Sigmoid colon (tissue), 7 donors: ENCODE measurements around the gene ATXN1. TPM values are rescaled to one million over a fixed set of nuclear protein-coding genes. Genes with fewer than 3 reads are reported as not detected.

Source experiments
- DNase-seq: peaks from one replicate; pipeline ENCODE4 v3.0.0-alpha.2; 2019
- H3K27ac ChIP-seq, 4 donors: fragments of 200-600 bp; sonication (generic); one replicate each; pipeline ENCODE4 v1.5.1; 2016 to 2019; ENCODE audit warnings: mild to moderate bottlenecking in 1 of 4
- H3K27me3 ChIP-seq, 3 donors: fragments of 200-600 bp; sonication (generic); one replicate each; pipeline ENCODE4 v1.5.1; 2019; ENCODE audit warnings: mild to moderate bottlenecking in 1 of 3
- H3K36me3 ChIP-seq, 4 donors: fragments of 200-600 bp; sonication (generic); one replicate each; pipeline ENCODE4 v1.5.1; 2016 to 2019
- H3K4me1 ChIP-seq, 4 donors: fragments of 200-600 bp; sonication (generic); one replicate each; pipeline ENCODE4 v1.5.1; 2017 to 2019
- H3K4me3 ChIP-seq, 4 donors: fragments of 200-600 bp; sonication (generic); one replicate each; pipeline ENCODE4 v1.5.1; 2017 to 2019; ENCODE audit warnings: mild to moderate bottlenecking in 2 of 4, moderate library complexity in 1 of 4
- H3K9me3 ChIP-seq, 4 donors: fragments of 200-600 bp in 3 of 4; sonication (generic) in 3 of 4; one replicate each; pipeline versions ENCODE4 v1.5.1 to v1.6.1; 2013 to 2019
- CTCF ChIP-seq, 4 experiments: fragments of 450-650 bp in 3 of 4; fragments of 200-600 bp in 1 of 4; IDR thresholded peaks; one replicate each; pipeline ENCODE4 v1.5.1; 2016 to 2019; ENCODE audit warnings: antibody characterized with exemption in 4 of 4, mild to moderate bottlenecking in 3 of 4, moderate library complexity in 2 of 4
- EP300 ChIP-seq, 4 donors: sonication (generic); formaldehyde crosslinking; IDR thresholded peaks; one replicate each; pipeline ENCODE4 v1.6.1; 2017; ENCODE audit warnings: antibody characterized with exemption in 4 of 4
- POLR2A ChIP-seq, 2 donors: fragments of 450-650 bp; IDR thresholded peaks; one replicate each; pipeline ENCODE4 v1.6.1; 2016; ENCODE audit warnings: antibody characterized with exemption in 2 of 2, mild to moderate bottlenecking in 2 of 2, moderate library complexity in 2 of 2
- POLR2AphosphoS5 ChIP-seq, 4 donors: sonication (generic); formaldehyde crosslinking; IDR thresholded peaks; one replicate each; pipeline ENCODE4 v1.6.1; 2017; ENCODE audit warnings: antibody characterized with exemption in 4 of 4
- WGBS, 2 donors: extraction: QIAGEN DNeasy Blood & Tissue Kit; methylation state at CpG; one replicate each; pipeline ENCODE4 v1.1.7; 2013; 5-methylcytosine and 5-hydroxymethylcytosine counted together
- intact Hi-C: fragments of 100-400 bp; cut with DNase I; formaldehyde crosslinking; loops from one replicate; pipeline ENCODE4 v1.15.1; 2023
- polyA plus RNA-seq, 3 donors: library from polyadenylated mRNA; stranded (reverse); fragments of 200-250 nt; gene quantifications; one replicate each; pipeline ENCODE4 v1.2.3, GENCODE V29; 2013
- total RNA-seq, 4 donors: library from RNA; depleted of rRNA; stranded (reverse); fragments of >200 nt; gene quantifications; one replicate each; pipeline ENCODE4 v1.1.0, GENCODE V29; 2016
- donor health status: healthy with polysubstance abuse.
- donor health status: Bipolar disorder and iron deficiency.
- donor health status: healthy.

Gene ATXN1
- total and polyA plus RNA-seq, 7 donors: 4.8 to 95.3 (median 37.7) TPM

GRCh38 chr6:16670183-16670582 lies 91.1 kb downstream of the ATXN1 start:
- Histone ChIP-seq H3K27ac (peak overlapping the region in 3 of 4 donors; percentile 27 to 66 (median 37)), H3K4me1 (peaks cover 0 to 81% (median 73%) of the 10 kb centered on the region in 4 donors), H3K4me3 (no peak overlapping the region), H3K36me3 (no peaks in the 10 kb centered on the region), H3K27me3 (no peaks in the 10 kb centered on the region), H3K9me3 (no peaks in the 10 kb centered on the region)
- intact Hi-C loops: loop anchor here (5.0 kb wide), 1 partner anchor 158 kb away; no protein-coding TSS in a partner anchor
- DNase-seq: no peak
- WGBS, 2 donors: 57 to 80% methylated on average over 4 of the region's 4 CpGs
- TF ChIP-seq POLR2AphosphoS5 (IDR thresholded peaks at IDR 0.05): no peak
- TF ChIP-seq CTCF (IDR thresholded peaks at IDR 0.05): no peak
- no peak for TF ChIP-seq EP300 (IDR thresholded peaks at IDR 0.05)
- TF ChIP-seq POLR2A (IDR thresholded peaks at IDR 0.05): no peak

GRCh38 chr6:16669227-16669626 lies 92.0 kb downstream of the ATXN1 start:
- intact Hi-C loops: no loop called here
- Histone ChIP-seq H3K4me1 (peaks cover 0 to 73% (median 63%) of the 10 kb centered on the region in 4 donors), H3K27ac (peak overlapping the region in 1 of 4 donors; percentile 66), H3K27me3 (no peaks in the 10 kb centered on the region), H3K9me3 (no peaks in the 10 kb centered on the region), H3K4me3 (no peak overlapping the region), H3K36me3 (no peaks in the 10 kb centered on the region)
- TF ChIP-seq POLR2A (IDR thresholded peaks at IDR 0.05) (no peak), CTCF (IDR thresholded peaks at IDR 0.05) (no peak), EP300 (IDR thresholded peaks at IDR 0.05) (no peak), POLR2AphosphoS5 (IDR thresholded peaks at IDR 0.05) (no peak)
- no peak for DNase-seq
- WGBS, 2 donors: 65 to 82% methylated on average over 3 of the region's 3 CpGs

DNA sequence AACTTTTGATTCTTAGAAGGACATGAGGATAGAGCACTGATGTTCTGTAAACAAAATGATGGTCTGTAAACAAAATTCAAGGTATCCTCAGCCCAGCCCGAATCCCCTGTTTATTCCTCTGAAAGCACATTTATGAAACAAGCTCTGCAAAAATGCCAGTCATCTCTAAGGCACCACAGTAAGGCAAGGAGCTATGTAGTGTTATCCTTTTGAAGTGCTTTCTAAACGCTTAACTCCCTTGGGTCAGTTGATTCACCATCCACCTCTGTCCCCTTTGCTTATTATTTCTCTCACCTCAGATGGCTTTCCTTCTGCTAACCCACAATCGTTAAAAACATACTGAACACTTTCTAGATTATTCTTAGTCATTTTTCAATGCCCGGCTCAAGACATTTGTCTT lies 93.8 kb downstream of the ATXN1 start:
- no peaks in the 10 kb centered on the region for H3K9me3 ChIP-seq
- no peaks in the 10 kb centered on the region for H3K36me3 ChIP-seq
- intact Hi-C loops: no loop called here
- peaks cover 0 to 58% (median 54%) of the 10 kb centered on the region in 4 donors for H3K4me1 ChIP-seq
- no peak overlapping the region for H3K4me3 ChIP-seq
- TF ChIP-seq POLR2A (IDR thresholded peaks at IDR 0.05) (no peak), POLR2AphosphoS5 (IDR thresholded peaks at IDR 0.05) (no peak), EP300 (IDR thresholded peaks at IDR 0.05) (no peak), CTCF (IDR thresholded peaks at IDR 0.05) (no peak)
- no peak for DNase-seq
- H3K27me3 ChIP-seq: no peaks in the 10 kb centered on the region
- WGBS, 2 donors: 83 to 88% methylated on average over 4 of the region's 4 CpGs
- H3K27ac ChIP-seq: peak overlapping the region in 2 of 4 donors; percentile 41 to 66

DNA sequence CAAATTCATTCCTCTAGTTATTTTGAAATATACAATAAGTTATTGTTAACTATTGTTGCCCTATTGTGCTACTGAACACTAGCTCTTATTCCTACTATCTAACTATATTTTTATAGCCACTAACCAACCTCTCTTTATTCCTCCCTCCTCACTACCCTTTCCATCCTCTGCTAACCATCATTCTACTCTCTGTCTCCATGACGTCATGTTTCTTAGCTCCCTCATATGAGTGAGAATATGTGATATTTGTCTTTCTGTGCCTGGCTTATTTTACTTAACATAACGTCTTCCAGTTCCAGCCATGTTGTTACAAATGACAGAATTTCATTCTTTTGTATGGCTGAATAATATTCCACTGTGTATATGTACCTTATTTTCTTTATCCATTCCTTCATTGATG lies 95.3 kb downstream of the ATXN1 start:
- TF ChIP-seq POLR2A (IDR thresholded peaks at IDR 0.05) (no peak), POLR2AphosphoS5 (IDR thresholded peaks at IDR 0.05) (no peak), CTCF (IDR thresholded peaks at IDR 0.05) (no peak), EP300 (IDR thresholded peaks at IDR 0.05) (no peak)
- no peak for DNase-seq
- Histone ChIP-seq H3K36me3 (no peaks in the 10 kb centered on the region), H3K27ac (no peak overlapping the region), H3K27me3 (no peaks in the 10 kb centered on the region), H3K9me3 (no peaks in the 10 kb centered on the region), H3K4me3 (no peak overlapping the region), H3K4me1 (peaks cover 0 to 42% (median 41%) of the 10 kb centered on the region in 4 donors)
- 96 to 98% methylated on average over 2 of the region's 2 CpGs for WGBS, 2 donors
- intact Hi-C loops: no loop called here

GRCh38 chr6:16665182-16665581 lies 96.1 kb downstream of the ATXN1 start:
- H3K4me1 ChIP-seq: peaks cover 0 to 34% (median 33%) of the 10 kb centered on the region in 4 donors
- WGBS, 2 donors: 96 to 98% methylated on average over 1 of the region's 1 CpG
- no peaks in the 10 kb centered on the region for H3K27me3 ChIP-seq
- intact Hi-C loops: no loop called here
- no peak for DNase-seq
- TF ChIP-seq CTCF (IDR thresholded peaks at IDR 0.05) (no peak), POLR2A (IDR thresholded peaks at IDR 0.05) (no peak), POLR2AphosphoS5 (IDR thresholded peaks at IDR 0.05) (no peak), EP300 (IDR thresholded peaks at IDR 0.05) (no peak)
- no peaks in the 10 kb centered on the region for H3K9me3 ChIP-seq
- no peaks in the 10 kb centered on the region for H3K36me3 ChIP-seq
- H3K4me3 ChIP-seq: no peak overlapping the region
- no peak overlapping the region for H3K27ac ChIP-seq
